ENCODE results near the gene EXT2. TPM values are rescaled to one million over a fixed set of nuclear protein-coding genes. Genes with fewer than 3 reads are reported as not detected.

EXT2 gene
- polyA plus RNA-seq, 1 donor from 2014 or later = 77.5 TPM

GRCh38 chr11:44269369-44270351 lies 174.2 kb downstream of the EXT2 start:
- no peak overlapping the region for H2AFZ ChIP-seq (ENCODE audit: low read depth, low read length)
- no peaks in the 10 kb centered on the region for H3K79me2 ChIP-seq (replicated peaks; ENCODE audit: insufficient read depth, low read length)
- no peaks in the 10 kb centered on the region for H3K36me3 ChIP-seq (ENCODE audit: insufficient read depth, low read length)
- no peaks in the 10 kb centered on the region for H4K20me1 ChIP-seq (ENCODE audit: insufficient read depth)
- no peak overlapping the region for H3K4me2 ChIP-seq (ENCODE audit: low read length)
- H3K27ac ChIP-seq (ENCODE audit: low read length) = no peak overlapping the region
- no peaks in the 10 kb centered on the region for H3K27me3 ChIP-seq (ENCODE audit: insufficient read depth, low read depth, low read length)
- no peaks in the 10 kb centered on the region for H3F3A ChIP-seq (ENCODE audit: insufficient read depth, low read length, poor library complexity, severe bottlenecking)
- TF ChIP-seq, protein P1, sequence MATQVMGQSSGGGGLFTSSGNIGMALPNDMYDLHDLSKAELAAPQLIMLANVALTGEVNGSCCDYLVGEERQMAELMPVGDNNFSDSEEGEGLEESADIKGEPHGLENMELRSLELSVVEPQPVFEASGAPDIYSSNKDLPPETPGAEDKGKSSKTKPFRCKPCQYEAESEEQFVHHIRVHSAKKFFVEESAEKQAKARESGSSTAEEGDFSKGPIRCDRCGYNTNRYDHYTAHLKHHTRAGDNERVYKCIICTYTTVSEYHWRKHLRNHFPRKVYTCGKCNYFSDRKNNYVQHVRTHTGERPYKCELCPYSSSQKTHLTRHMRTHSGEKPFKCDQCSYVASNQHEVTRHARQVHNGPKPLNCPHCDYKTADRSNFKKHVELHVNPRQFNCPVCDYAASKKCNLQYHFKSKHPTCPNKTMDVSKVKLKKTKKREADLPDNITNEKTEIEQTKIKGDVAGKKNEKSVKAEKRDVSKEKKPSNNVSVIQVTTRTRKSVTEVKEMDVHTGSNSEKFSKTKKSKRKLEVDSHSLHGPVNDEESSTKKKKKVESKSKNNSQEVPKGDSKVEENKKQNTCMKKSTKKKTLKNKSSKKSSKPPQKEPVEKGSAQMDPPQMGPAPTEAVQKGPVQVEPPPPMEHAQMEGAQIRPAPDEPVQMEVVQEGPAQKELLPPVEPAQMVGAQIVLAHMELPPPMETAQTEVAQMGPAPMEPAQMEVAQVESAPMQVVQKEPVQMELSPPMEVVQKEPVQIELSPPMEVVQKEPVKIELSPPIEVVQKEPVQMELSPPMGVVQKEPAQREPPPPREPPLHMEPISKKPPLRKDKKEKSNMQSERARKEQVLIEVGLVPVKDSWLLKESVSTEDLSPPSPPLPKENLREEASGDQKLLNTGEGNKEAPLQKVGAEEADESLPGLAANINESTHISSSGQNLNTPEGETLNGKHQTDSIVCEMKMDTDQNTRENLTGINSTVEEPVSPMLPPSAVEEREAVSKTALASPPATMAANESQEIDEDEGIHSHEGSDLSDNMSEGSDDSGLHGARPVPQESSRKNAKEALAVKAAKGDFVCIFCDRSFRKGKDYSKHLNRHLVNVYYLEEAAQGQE (IDR thresholded peaks at IDR 0.05; ENCODE audit: borderline replicate concordance) = no peak
- TF ChIP-seq RAD21 (conservative IDR thresholded peaks at IDR 0.05) (no peak), SMC3 (conservative IDR thresholded peaks at IDR 0.05; ENCODE audit: poor library complexity) (no peak), MXI1 (conservative IDR thresholded peaks at IDR 0.05; ENCODE audit: poor library complexity, severe bottlenecking) (no peak), POLR2AphosphoS5 (IDR thresholded peaks at IDR 0.05) (no peak), EZH2 (IDR thresholded peaks at IDR 0.05; ENCODE audit: borderline replicate concordance, insufficient read depth, low read length, poor library complexity, severe bottlenecking) (no peak), TAF1 (IDR thresholded peaks at IDR 0.05; ENCODE audit: low read depth) (no peak), EP300 (conservative IDR thresholded peaks at IDR 0.05; ENCODE audit: poor library complexity, severe bottlenecking) (no peak)
- TF ChIP-seq, protein P2, sequence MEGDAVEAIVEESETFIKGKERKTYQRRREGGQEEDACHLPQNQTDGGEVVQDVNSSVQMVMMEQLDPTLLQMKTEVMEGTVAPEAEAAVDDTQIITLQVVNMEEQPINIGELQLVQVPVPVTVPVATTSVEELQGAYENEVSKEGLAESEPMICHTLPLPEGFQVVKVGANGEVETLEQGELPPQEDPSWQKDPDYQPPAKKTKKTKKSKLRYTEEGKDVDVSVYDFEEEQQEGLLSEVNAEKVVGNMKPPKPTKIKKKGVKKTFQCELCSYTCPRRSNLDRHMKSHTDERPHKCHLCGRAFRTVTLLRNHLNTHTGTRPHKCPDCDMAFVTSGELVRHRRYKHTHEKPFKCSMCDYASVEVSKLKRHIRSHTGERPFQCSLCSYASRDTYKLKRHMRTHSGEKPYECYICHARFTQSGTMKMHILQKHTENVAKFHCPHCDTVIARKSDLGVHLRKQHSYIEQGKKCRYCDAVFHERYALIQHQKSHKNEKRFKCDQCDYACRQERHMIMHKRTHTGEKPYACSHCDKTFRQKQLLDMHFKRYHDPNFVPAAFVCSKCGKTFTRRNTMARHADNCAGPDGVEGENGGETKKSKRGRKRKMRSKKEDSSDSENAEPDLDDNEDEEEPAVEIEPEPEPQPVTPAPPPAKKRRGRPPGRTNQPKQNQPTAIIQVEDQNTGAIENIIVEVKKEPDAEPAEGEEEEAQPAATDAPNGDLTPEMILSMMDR (IDR thresholded peaks at IDR 0.05; ENCODE audit: poor library complexity, severe bottlenecking) = no peak
- H3K9me2 ChIP-seq (ENCODE audit: insufficient read depth, low read length) = no peaks in the 10 kb centered on the region
- H3K9me3 ChIP-seq (ENCODE audit: low read length) = no peaks in the 10 kb centered on the region
- H3K4me3 ChIP-seq (ENCODE audit: low read length) = no peak overlapping the region
- H3K9ac ChIP-seq (ENCODE audit: low read length) = no peak overlapping the region

- TF ChIP-seq EZH2 (IDR thresholded peaks at IDR 0.05; ENCODE audit: borderline replicate concordance, insufficient read depth, low read length, poor library complexity, severe bottlenecking) (no peak), MXI1 (conservative IDR thresholded peaks at IDR 0.05; ENCODE audit: poor library complexity, severe bottlenecking) (no peak), SMC3 (conservative IDR thresholded peaks at IDR 0.05; ENCODE audit: poor library complexity) (no peak)
- TF ChIP-seq, protein P1 (IDR thresholded peaks at IDR 0.05; ENCODE audit: borderline replicate concordance) = no peak
- Histone ChIP-seq H3K9ac (ENCODE audit: low read length) (no peak overlapping the region), H2AFZ (ENCODE audit: low read depth, low read length) (no peak overlapping the region), H3K4me3 (ENCODE audit: low read length) (no peak overlapping the region), H3K4me2 (ENCODE audit: low read length) (no peak overlapping the region), H3K27ac (ENCODE audit: low read length) (no peak overlapping the region), H3K27me3 (ENCODE audit: insufficient read depth, low read depth, low read length) (no peaks in the 10 kb centered on the region), H3K9me3 (ENCODE audit: low read length) (no peaks in the 10 kb centered on the region), H3F3A (ENCODE audit: insufficient read depth, low read length, poor library complexity, severe bottlenecking) (no peaks in the 10 kb centered on the region), H3K9me2 (ENCODE audit: insufficient read depth, low read length) (no peaks in the 10 kb centered on the region), H3K79me2 (replicated peaks; ENCODE audit: insufficient read depth, low read length) (no peaks in the 10 kb centered on the region), H3K36me3 (ENCODE audit: insufficient read depth, low read length) (no peaks in the 10 kb centered on the region), H4K20me1 (ENCODE audit: insufficient read depth) (no peaks in the 10 kb centered on the region)
Observed at GRCh38 chr11:44270403-44271273, 175.2 kb downstream of the EXT2 start.

All from neural cell (in vitro differentiated cells).